OCI-LY3 (cell line): ENCODE data around the gene EXOC3L1.

Experiments
- CTCF ChIP-seq: fragments of 200-600, 300-600 bp; sonication (generic); IDR thresholded peaks from 2 replicates; pipeline ENCODE4 v1.5.1; 2014; ENCODE audit warnings: antibody characterized with exemption, low read length, low read depth
- EZH2phosphoT487 ChIP-seq: fragments of 200-600 bp; shearing (Covaris generic); IDR thresholded peaks from 2 replicates; pipeline ENCODE4 v1.6.1; 2018; ENCODE audit warnings: antibody characterized with exemption, mixed run types, low read depth

- TF ChIP-seq CTCF (no peak), EZH2phosphoT487 (no peak)
Measured at GRCh38 chr16:67191411-67191994, 1.6 kb upstream of the EXOC3L1 start.
